SU-DHL-6 (cell line): ENCODE data around the gene DAAM1.

Source experiments
- CTCF ChIP-seq: fragments of 200-600 bp; sonication (generic); IDR thresholded peaks from one replicate; pipeline ENCODE4 v1.5.1; 2017; ENCODE audit warnings: antibody characterized with exemption, mild to moderate bottlenecking, low read length, moderate library complexity; ENCODE audit not compliant: insufficient read depth, poor library complexity, severe bottlenecking
- EZH2phosphoT487 ChIP-seq: fragments of 200-600 bp; sonication (generic), shearing (Covaris generic); conservative IDR thresholded peaks from 2 replicates; pipeline ENCODE4 v1.6.1; 2018; ENCODE audit warnings: mild to moderate bottlenecking, antibody characterized with exemption, low read length, moderate library complexity, mixed read lengths

- TF ChIP-seq CTCF (no peak), EZH2phosphoT487 (no peak)
Observed at GRCh38 chr14:59268858-59269257, 80.4 kb downstream of the DAAM1 start.
